ENCODE data around the gene HNRNPAB. TPM values are rescaled to one million over a fixed set of nuclear protein-coding genes. Genes with fewer than 3 reads are reported as not detected.
A peak's percentile ranks its signal among the peaks of the same experiment; 100 is the strongest.

Gene HNRNPAB
- total and polyA plus RNA-seq, 4 donors = 33.7 to 66.3 (median 50.4) TPM

DNA sequence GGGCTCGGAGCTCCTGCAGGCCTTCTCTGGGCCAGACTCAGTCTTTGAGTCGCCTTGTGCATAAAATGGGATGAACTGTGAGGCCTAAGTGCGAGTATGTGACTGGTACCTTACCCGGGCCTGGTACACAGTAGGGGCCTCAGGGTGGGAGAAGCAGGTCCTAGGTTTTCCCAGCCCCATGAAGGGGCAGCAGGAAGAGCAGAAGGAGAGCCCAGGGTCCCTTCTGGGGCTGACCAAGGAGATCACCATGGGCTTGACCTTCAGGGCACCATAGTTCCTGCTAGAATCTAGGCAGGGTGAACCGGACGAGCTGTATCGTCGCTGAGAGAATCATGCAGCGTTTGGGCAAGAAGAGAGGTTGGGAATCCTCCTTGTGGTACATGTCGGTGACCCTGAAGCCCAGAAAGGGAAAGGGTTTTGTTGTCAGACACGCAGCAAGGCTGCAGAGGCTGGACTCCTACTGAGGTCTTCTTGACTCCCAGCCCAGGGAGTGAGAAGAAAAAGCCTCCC, 28.6 kb downstream of the HNRNPAB start:
- no peak for TF ChIP-seq RXRA (IDR thresholded peaks at IDR 0.05)
- no peak for TF ChIP-seq JUND (IDR thresholded peaks at IDR 0.05)
- no peak for TF ChIP-seq HNF4G (IDR thresholded peaks at IDR 0.05)
- TF ChIP-seq, protein P1, sequence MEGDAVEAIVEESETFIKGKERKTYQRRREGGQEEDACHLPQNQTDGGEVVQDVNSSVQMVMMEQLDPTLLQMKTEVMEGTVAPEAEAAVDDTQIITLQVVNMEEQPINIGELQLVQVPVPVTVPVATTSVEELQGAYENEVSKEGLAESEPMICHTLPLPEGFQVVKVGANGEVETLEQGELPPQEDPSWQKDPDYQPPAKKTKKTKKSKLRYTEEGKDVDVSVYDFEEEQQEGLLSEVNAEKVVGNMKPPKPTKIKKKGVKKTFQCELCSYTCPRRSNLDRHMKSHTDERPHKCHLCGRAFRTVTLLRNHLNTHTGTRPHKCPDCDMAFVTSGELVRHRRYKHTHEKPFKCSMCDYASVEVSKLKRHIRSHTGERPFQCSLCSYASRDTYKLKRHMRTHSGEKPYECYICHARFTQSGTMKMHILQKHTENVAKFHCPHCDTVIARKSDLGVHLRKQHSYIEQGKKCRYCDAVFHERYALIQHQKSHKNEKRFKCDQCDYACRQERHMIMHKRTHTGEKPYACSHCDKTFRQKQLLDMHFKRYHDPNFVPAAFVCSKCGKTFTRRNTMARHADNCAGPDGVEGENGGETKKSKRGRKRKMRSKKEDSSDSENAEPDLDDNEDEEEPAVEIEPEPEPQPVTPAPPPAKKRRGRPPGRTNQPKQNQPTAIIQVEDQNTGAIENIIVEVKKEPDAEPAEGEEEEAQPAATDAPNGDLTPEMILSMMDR (IDR thresholded peaks at IDR 0.05; ENCODE audit: low read depth, low read length, missing input control) = no peak
- no peak for TF ChIP-seq TAF1 (conservative IDR thresholded peaks at IDR 0.05)
- no peak for TF ChIP-seq GABPA (IDR thresholded peaks at IDR 0.05 in 1 of 2, conservative IDR thresholded peaks at IDR 0.05 in 1 of 2)
- TF ChIP-seq, protein P2, sequence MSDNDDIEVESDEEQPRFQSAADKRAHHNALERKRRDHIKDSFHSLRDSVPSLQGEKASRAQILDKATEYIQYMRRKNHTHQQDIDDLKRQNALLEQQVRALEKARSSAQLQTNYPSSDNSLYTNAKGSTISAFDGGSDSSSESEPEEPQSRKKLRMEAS (IDR thresholded peaks at IDR 0.05) = no peak
- TF ChIP-seq, protein P3, sequence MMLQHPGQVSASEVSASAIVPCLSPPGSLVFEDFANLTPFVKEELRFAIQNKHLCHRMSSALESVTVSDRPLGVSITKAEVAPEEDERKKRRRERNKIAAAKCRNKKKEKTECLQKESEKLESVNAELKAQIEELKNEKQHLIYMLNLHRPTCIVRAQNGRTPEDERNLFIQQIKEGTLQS (IDR thresholded peaks at IDR 0.05) = no peak
- TF ChIP-seq, protein P4, sequence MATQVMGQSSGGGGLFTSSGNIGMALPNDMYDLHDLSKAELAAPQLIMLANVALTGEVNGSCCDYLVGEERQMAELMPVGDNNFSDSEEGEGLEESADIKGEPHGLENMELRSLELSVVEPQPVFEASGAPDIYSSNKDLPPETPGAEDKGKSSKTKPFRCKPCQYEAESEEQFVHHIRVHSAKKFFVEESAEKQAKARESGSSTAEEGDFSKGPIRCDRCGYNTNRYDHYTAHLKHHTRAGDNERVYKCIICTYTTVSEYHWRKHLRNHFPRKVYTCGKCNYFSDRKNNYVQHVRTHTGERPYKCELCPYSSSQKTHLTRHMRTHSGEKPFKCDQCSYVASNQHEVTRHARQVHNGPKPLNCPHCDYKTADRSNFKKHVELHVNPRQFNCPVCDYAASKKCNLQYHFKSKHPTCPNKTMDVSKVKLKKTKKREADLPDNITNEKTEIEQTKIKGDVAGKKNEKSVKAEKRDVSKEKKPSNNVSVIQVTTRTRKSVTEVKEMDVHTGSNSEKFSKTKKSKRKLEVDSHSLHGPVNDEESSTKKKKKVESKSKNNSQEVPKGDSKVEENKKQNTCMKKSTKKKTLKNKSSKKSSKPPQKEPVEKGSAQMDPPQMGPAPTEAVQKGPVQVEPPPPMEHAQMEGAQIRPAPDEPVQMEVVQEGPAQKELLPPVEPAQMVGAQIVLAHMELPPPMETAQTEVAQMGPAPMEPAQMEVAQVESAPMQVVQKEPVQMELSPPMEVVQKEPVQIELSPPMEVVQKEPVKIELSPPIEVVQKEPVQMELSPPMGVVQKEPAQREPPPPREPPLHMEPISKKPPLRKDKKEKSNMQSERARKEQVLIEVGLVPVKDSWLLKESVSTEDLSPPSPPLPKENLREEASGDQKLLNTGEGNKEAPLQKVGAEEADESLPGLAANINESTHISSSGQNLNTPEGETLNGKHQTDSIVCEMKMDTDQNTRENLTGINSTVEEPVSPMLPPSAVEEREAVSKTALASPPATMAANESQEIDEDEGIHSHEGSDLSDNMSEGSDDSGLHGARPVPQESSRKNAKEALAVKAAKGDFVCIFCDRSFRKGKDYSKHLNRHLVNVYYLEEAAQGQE (IDR thresholded peaks at IDR 0.05) = no peak
- TF ChIP-seq YY1 (IDR thresholded peaks at IDR 0.05) = no peak
- TF ChIP-seq NR2F2 (IDR thresholded peaks at IDR 0.05) = no peak
- no peak for TF ChIP-seq FOXA2 (IDR thresholded peaks at IDR 0.05)
- TF ChIP-seq HNF4A (conservative IDR thresholded peaks at IDR 0.05) = no peak
- TF ChIP-seq FOXA1 (IDR thresholded peaks at IDR 0.05) = no peak
- no peak for TF ChIP-seq EGR1 (IDR thresholded peaks at IDR 0.05; ENCODE audit: low read depth in 2 of 2)
- TF ChIP-seq RAD21 (IDR thresholded peaks at IDR 0.05) = no peak
- TF ChIP-seq SP1 (IDR thresholded peaks at IDR 0.05) = no peak
- TF ChIP-seq, protein P5, sequence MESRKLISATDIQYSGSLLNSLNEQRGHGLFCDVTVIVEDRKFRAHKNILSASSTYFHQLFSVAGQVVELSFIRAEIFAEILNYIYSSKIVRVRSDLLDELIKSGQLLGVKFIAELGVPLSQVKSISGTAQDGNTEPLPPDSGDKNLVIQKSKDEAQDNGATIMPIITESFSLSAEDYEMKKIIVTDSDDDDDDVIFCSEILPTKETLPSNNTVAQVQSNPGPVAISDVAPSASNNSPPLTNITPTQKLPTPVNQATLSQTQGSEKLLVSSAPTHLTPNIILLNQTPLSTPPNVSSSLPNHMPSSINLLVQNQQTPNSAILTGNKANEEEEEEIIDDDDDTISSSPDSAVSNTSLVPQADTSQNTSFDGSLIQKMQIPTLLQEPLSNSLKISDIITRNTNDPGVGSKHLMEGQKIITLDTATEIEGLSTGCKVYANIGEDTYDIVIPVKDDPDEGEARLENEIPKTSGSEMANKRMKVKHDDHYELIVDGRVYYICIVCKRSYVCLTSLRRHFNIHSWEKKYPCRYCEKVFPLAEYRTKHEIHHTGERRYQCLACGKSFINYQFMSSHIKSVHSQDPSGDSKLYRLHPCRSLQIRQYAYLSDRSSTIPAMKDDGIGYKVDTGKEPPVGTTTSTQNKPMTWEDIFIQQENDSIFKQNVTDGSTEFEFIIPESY (IDR thresholded peaks at IDR 0.05) = no peak
- Histone ChIP-seq H3K4me3 (ENCODE audit: low read depth in 1 of 3, low read length in 3 of 3) (peak overlapping the region in 2 of 3 donors; percentile 15 to 80), H3K36me3 (ENCODE audit: control insufficient read depth in 4 of 4, insufficient read depth in 3 of 4, low read depth in 1 of 4, low read length in 3 of 4) (peaks cover 0 to 18% (median 10%) of the 10 kb centered on the region in 4 donors), H3K9ac (ENCODE audit: low read depth in 1 of 2, low read length in 2 of 2) (peak overlapping the region in 1 of 2 donors; percentile 51), H3K9me3 (ENCODE audit: control insufficient read depth in 4 of 4, low read length in 3 of 4) (no peaks in the 10 kb centered on the region), H3K27ac (ENCODE audit: low read depth in 1 of 2, low read length in 2 of 2) (peak overlapping the region; percentile 96 to 99), H3K27me3 (ENCODE audit: control insufficient read depth in 4 of 4, insufficient read depth in 4 of 4, low read length in 3 of 4) (no peaks in the 10 kb centered on the region), H3K4me1 (ENCODE audit: control insufficient read depth in 4 of 4, insufficient read depth in 4 of 4, low read length in 3 of 4) (peaks cover 32 to 71% (median 51%) of the 10 kb centered on the region in 4 donors)
- WGBS = 71% methylated on average over 11 of the region's 11 CpGs
- no peak for DNase-seq (ENCODE audit: low spot score)
